Activated gamma-delta T cell treated with Interleukin-2 at 50 U/mL for 16 hours (primary cell): Measurements from ENCODE around the gene NCAM1.
"Not testable (repeated sequence)": the region's sequence is repeated elsewhere in the genome, so short reads cannot be mapped to it uniquely, and the experiment has no call there.

Source experiments
- DNase-seq: peaks from one replicate; pipeline ENCODE4 v3.0.0-alpha.2; 2020

NCAM1 gene

GRCh38 chr11:113026778-113027177 is 65.6 kb downstream of the NCAM1 start:
- DNase-seq, result no peak

- DNase-seq, result no peak
Measured at GRCh38 chr11:113034576-113034975, 73.4 kb downstream of the NCAM1 start.

GRCh38 chr11:113035708-113036107 is 74.5 kb downstream of the NCAM1 start:
- DNase-seq, result no peak

DNA sequence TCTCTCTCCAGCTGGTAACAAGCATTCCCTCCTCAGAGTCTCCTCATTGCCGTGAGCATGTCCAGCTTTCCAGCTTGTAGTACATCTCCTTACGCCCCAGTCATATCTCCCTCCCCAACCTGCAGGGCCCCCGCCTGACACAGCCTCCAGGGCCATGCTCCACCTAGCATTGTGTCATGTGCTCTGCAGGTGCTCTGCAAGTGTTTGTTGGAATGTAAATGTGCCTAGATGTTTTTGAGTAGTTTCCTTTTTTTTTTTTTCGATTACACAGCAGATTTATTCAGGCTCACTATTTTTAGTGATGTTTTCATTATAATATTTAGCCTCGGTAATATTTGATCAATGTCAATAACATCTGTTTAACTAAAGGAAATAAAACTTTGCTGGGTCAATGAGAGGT is 82.5 kb downstream of the NCAM1 start:
- no peak for DNase-seq

- DNase-seq, result no peak
Measured at GRCh38 chr11:113045146-113045545, 83.9 kb downstream of the NCAM1 start.

DNA sequence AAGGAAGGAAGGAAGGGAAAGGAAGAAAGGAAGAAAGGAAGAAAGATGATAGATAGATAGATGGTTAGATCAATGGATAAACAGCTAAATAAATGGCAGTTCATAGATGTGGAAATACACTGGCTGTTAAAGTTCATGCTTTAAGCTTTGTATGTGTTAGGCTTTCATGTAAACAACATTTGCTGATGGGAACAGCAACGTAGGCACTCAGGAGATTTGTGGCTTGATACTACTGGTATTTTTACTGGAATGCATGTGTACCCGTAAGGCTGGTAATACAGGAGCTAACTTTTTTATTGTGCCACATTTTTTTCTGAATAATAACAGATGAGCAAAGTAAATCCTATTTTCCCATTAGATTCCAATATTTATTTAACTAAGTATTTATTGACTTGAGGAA is 85.6 kb downstream of the NCAM1 start:
- DNase-seq, result no peak

GRCh38 chr11:113048820-113049768 is 87.9 kb downstream of the NCAM1 start:
- DNase-seq, result no peak

GRCh38 chr11:113053042-113053441 is 91.8 kb downstream of the NCAM1 start:
- not testable (repeated sequence) for DNase-seq

GRCh38 chr11:113057038-113057437 is 95.8 kb downstream of the NCAM1 start:
- no peak for DNase-seq

DNA sequence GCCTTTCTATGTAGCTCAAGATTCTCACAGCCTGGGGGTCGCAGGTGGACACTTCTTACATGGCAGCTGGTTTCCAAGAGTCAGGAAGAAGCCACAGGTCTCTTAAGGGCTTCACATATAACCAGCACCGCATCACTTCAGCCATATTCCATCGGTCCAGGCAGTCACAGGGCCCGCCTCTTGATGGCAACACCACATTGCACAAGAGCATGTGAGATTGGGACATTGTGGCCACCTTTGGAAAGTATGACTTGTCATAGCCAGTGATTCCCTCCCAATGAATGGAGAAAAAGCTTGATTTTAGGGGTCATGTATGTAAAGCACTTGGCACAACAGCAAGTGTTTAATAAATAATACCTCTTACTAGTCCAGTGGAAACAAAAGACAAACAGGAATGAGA is 98.3 kb downstream of the NCAM1 start:
- DNase-seq, result no peak

DNA sequence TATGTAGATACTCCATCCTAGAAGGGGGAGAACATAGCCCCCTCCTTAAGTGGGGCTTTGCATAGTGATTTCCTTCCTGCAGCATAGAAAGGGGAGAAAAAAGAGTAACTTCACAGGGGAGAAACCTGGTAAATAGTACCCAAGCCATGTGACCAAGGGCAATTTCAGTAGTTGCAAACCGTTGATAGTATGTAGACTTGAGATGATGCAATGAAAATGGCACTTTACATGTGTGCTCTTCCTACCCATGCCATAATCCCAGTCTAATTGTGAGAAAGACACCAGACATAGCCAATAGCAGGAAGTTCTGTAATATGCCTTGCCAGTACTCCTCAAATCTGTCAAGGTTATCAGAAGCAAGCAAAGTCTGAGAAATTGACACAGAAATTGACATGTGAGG is 104.1 kb downstream of the NCAM1 start:
- no peak for DNase-seq

DNA sequence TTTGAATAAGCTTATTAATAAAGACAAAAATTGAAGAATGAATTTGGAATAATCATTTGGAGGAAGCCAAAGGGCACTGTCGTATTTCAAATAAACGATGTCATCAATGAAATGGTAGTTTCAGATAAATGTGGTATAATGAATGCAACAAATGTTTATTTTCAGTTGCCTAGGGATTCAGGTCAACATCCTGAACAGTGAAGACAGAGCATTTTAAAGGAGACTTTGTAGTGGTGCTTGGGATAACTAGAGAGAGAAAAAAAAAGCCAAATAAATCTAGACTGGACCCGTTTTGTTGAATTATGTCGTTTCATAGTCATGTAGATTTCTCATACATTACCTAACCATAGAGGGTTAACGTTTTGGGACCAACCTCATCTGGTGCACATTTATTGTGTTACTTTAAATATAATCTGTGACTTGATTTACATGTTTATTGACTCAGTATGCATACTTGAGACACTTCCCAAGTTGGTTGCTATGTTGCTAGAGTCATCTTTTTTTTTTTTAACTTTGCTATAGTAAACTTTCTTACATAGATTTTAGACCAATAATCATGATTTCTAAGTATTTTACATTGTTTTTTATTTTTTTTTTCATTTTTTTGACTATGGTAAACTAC is 111.1 kb downstream of the NCAM1 start:
- no peak for DNase-seq

DNA sequence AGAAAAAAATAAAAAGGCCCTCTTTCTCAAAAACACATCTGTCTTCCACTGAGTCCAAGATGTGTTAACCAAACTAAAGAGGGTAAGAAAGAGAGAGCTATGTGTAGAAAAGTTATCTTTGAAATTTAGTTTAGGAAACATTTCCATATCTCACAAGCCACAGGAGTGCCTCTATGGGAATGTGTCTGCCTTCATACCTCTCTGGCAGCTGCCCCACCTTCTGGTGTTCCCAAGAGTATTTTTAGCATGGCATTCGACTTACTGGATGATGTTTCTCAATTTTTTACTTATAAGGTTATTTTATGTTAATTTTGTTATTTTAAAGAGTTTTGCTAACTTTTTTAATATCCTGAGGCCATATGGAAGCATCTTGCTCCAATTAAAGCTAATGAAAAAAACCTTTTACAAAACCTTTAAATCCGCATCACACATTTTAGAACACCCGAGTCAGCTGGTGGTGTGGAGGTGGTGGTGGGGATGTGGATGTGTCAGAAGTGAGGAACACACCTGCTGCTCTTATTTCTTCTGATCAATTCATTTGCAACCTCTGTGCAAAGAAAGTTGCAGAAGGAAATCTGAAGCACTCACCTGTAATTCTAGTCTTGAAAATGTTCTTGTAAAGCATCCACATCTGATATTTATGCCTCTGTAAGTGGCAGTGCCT is 112.2 kb downstream of the NCAM1 start:
- no peak for DNase-seq

DNA sequence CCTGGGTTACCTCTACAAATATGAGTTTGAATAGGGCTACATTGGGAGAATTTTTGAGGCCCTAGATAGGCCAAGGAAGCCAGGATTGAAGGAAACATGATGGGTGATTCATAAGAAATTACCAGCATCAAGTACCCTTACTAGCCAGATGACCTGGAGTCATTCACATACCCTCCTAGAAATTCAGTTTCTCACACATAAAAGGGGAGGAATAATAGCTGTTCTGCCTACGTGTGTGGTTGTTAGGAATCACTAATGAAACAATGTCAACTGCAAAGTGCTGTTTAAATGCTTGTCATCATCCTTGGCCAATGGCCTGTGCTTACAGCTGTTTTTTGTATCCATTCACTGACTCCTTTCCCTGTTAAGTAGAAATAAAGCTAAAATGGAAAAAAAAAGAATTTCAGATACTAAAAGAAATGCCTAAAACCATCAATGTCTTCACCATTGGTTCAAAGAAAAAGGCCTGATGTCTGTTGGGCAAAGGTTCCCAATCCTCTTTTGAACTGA is 114.4 kb downstream of the NCAM1 start:
- DNase-seq, result no peak

DNA sequence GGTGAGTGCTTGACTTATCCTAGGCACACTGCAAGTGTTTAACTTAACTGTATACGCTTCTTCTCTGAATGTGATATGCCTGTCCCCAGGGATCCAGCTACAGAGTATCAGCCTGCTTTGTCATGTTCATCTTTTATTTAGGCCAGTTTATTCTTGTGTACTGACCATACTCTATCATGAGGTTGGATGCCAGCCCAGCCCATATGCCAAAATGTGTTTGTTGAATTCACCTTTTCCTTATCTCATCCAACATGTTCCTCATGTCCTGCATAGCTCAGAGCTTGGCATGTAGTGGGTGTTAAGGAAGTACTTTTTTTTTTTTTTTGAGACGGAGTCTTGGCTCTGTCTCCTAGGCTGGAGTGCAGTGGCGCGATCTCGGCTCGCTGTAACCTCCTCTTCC is 116.2 kb downstream of the NCAM1 start:
- no peak for DNase-seq

DNA sequence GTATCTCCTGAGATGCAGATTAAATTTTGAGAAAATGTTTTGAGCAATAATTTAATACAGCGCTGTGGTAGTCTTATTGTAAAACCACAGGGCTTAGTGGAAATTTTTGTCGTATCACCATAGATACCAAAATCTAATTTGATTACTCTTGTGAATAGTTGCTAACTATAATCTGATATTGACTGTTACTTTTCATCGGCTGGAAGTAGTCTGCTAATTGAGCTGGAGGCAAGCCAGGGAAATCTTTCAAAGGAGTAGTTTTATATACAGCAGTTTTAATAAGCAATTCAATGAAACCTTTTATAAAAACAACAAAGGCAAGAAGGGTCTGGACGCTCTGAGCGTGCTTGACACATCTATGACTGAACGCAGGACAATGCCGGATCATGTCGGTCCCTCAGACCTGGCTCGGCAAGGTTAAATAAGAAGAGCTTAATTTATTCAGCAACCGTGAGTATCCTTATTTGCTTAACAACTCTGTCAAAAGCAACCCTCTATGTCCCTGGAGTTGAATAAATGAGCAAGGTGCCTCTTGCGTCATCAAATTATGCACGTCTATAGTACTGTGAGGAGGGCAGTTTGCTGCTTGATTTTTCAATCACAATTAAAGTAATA is 121.2 kb downstream of the NCAM1 start:
- DNase-seq, result no peak

DNA sequence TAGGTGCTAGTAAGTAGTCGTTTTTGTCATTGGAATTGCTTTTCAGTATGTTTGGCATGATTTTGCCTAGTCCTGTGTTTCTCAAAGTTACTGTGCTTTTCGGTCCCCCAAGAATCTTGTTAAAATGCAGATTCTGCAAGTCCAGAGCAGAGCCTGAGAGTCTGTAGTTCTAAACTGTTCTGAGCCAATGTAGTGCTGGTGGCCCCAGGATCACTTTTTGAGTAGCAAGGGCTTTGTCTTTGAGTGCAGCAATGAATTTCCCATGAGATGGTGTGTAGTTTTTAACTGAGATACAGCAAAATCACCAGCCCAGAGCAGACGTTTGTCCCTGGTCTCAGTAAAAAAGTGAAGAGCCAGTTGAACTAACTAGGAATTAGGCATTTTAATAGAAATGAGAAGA is 122.4 kb downstream of the NCAM1 start:
- no peak for DNase-seq

- no peak for DNase-seq
Measured at GRCh38 chr11:113084297-113084696, 123.1 kb downstream of the NCAM1 start.

DNA sequence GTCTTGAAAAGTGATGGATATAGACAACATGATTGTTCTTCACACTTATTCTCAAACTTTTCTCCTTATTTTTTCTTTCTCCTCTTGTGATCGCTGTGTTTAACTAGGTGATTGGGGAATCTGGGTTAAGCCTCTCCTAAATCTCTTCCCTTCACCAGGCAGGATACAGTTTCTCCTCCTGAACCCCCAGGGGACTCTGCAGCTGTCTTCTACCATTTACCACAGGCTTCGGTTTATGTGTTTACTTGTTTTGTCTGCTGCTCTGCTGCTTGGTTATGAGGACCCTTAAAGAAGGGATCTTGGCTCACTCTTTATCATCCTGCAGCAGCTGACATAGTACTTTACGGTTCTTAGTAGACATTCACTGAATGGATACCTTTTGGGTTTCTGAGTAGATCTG is 124.2 kb downstream of the NCAM1 start:
- no peak for DNase-seq

DNA sequence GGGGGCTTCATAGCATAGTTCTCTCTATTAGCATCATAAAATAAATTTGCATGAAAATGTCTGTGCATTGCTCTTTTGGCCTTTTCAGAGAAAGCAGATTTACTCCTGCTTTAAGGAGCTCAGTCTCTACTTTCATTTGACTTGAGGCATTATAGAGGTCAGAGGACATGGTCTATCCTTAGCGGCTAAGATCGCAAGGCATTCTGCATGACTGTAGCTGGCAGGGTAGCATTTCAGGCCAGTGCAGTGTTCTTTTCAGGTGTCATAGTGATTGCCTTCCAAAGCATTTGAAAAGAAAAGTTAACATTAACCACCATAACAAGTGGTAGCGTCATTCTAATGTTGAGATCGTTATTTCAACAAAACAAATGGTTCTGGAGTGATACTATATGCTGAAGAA is 126.5 kb downstream of the NCAM1 start:
- no peak for DNase-seq

GRCh38 chr11:113090716-113091480 is 129.7 kb downstream of the NCAM1 start:
- no peak for DNase-seq

DNA sequence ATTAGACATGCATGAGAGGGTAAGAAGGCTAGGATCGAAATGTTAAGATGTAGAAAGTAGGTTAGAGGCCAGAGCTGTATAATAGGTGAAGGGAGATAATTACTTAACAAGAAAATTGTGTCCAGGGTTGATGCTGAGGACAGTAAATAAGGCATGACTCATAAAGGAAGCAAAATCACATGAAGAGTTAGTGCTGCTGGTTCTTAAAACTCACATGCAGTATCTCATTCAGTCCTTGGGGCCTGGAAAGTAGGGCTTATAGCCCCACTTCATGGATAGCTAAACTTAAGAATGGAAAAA is 130.2 kb downstream of the NCAM1 start:
- DNase-seq, result no peak

GRCh38 chr11:113096648-113097047 is 135.4 kb downstream of the NCAM1 start:
- DNase-seq, result no peak
